Measurements from ENCODE around the gene DLL1. TPM values are rescaled to one million over a fixed set of nuclear protein-coding genes. Genes with fewer than 3 reads are reported as not detected.

DLL1 gene
- total RNA-seq, 1 experiment from 2014 or later = 0.84 TPM

GRCh38 chr6:170314983-170315382, 24.1 kb upstream of the DLL1 start:
- Histone ChIP-seq H3F3A (ENCODE audit: low read length, unreplicated experiment) (no peaks in the 10 kb centered on the region), H3K27me3 (ENCODE audit: low read length) (no peaks in the 10 kb centered on the region), H4K20me1 (ENCODE audit: low read length) (no peaks in the 10 kb centered on the region; the same call in 1 of the 2 replicates), H3K9me2 (replicated peaks; ENCODE audit: low read length) (no peaks in the 10 kb centered on the region), H2AFZ (ENCODE audit: low read length) (no peak overlapping the region), H3K36me3 (ENCODE audit: low read depth, low read length) (peaks cover 5% of the 10 kb centered on the region; the same call in 1 of the 2 replicates), H3K79me2 (ENCODE audit: low read length) (peaks cover 47% of the 10 kb centered on the region), H3K27ac (ENCODE audit: low read length) (no peak overlapping the region), H3K9me3 (ENCODE audit: low read length) (no peaks in the 10 kb centered on the region), H3K4me1 (ENCODE audit: insufficient read depth, low read length) (no peaks in the 10 kb centered on the region), H3K4me2 (ENCODE audit: low read length) (no peak overlapping the region), H3K9ac (ENCODE audit: low read length) (no peak overlapping the region), H3K4me3 (ENCODE audit: low read length) (no peak overlapping the region)
- BruUV-seq (replicated peaks) = no TSS peak
- no peak for ATAC-seq
- ChIA-PET CTCF (no interaction called here), POLR2A (ENCODE audit: unreplicated experiment) (no interaction called here)
- TF ChIP-seq CTCF (conservative IDR thresholded peaks at IDR 0.05; ENCODE audit: low read depth, low read length) = no peak
- no peak for TF ChIP-seq EZH2 (IDR thresholded peaks at IDR 0.05; ENCODE audit: low read length, unreplicated experiment)
- no peak for TF ChIP-seq EZH2phosphoT487 (IDR thresholded peaks at IDR 0.05; ENCODE audit: borderline replicate concordance, low read length)
- intact Hi-C loops (cut with micrococcal nuclease) = no loop called here
- DNase-seq = no peak

- Histone ChIP-seq H3K4me1 (ENCODE audit: insufficient read depth, low read length) (peaks cover 3% of the 10 kb centered on the region; the same call in 1 of the 2 replicates), H2AFZ (ENCODE audit: low read length) (no peak overlapping the region), H3K9ac (ENCODE audit: low read length) (no peak overlapping the region), H3K79me2 (ENCODE audit: low read length) (peaks cover 59% of the 10 kb centered on the region), H3K9me3 (ENCODE audit: low read length) (no peaks in the 10 kb centered on the region), H4K20me1 (ENCODE audit: low read length) (no peaks in the 10 kb centered on the region; the same call in 1 of the 2 replicates), H3K27me3 (ENCODE audit: low read length) (no peaks in the 10 kb centered on the region), H3K4me3 (ENCODE audit: low read length) (no peak overlapping the region), H3K4me2 (ENCODE audit: low read length) (no peak overlapping the region), H3F3A (ENCODE audit: low read length, unreplicated experiment) (no peaks in the 10 kb centered on the region), H3K36me3 (ENCODE audit: low read depth, low read length) (peaks cover 2% of the 10 kb centered on the region; the same call in 1 of the 2 replicates), H3K9me2 (replicated peaks; ENCODE audit: low read length) (no peaks in the 10 kb centered on the region), H3K27ac (ENCODE audit: low read length) (no peak overlapping the region)
- TF ChIP-seq EZH2phosphoT487 (IDR thresholded peaks at IDR 0.05; ENCODE audit: borderline replicate concordance, low read length) (no peak), EZH2 (IDR thresholded peaks at IDR 0.05; ENCODE audit: low read length, unreplicated experiment) (no peak), CTCF (conservative IDR thresholded peaks at IDR 0.05; ENCODE audit: low read depth, low read length) (no peak)
- ChIA-PET POLR2A (ENCODE audit: unreplicated experiment) (no interaction called here), CTCF (no interaction called here)
- no TSS peak for BruUV-seq (replicated peaks)
- DNase-seq (no peak), ATAC-seq (no peak)
- intact Hi-C loops (cut with micrococcal nuclease) = no loop called here
Observed at GRCh38 chr6:170313716-170314295, 22.9 kb upstream of the DLL1 start.

GRCh38 chr6:170312876-170313275, 22.0 kb upstream of the DLL1 start:
- no peaks in the 10 kb centered on the region for H3K27me3 ChIP-seq (ENCODE audit: low read length)
- TF ChIP-seq EZH2phosphoT487 (IDR thresholded peaks at IDR 0.05; ENCODE audit: borderline replicate concordance, low read length) (no peak), EZH2 (IDR thresholded peaks at IDR 0.05; ENCODE audit: low read length, unreplicated experiment) (no peak), CTCF (conservative IDR thresholded peaks at IDR 0.05; ENCODE audit: low read depth, low read length) (no peak)
- no peak overlapping the region for H3K9ac ChIP-seq (ENCODE audit: low read length)
- H3K4me3 ChIP-seq (ENCODE audit: low read length) = no peak overlapping the region
- H3K36me3 ChIP-seq (ENCODE audit: low read depth, low read length) = no peaks in the 10 kb centered on the region
- intact Hi-C loops (cut with micrococcal nuclease) = no loop called here
- H3K4me2 ChIP-seq (ENCODE audit: low read length) = no peak overlapping the region
- no peaks in the 10 kb centered on the region for H3K9me2 ChIP-seq (replicated peaks; ENCODE audit: low read length)
- ChIA-PET CTCF (no interaction called here), POLR2A (ENCODE audit: unreplicated experiment) (no interaction called here)
- no peaks in the 10 kb centered on the region for H3F3A ChIP-seq (ENCODE audit: low read length, unreplicated experiment)
- peaks cover 6% of the 10 kb centered on the region; the same call in 1 of the 2 replicates for H3K4me1 ChIP-seq (ENCODE audit: insufficient read depth, low read length)
- H3K9me3 ChIP-seq (ENCODE audit: low read length) = no peaks in the 10 kb centered on the region
- H3K79me2 ChIP-seq (ENCODE audit: low read length) = peaks cover 68% of the 10 kb centered on the region
- BruUV-seq (replicated peaks) = no TSS peak
- no peak for DNase-seq
- no peaks in the 10 kb centered on the region; the same call in 1 of the 2 replicates for H4K20me1 ChIP-seq (ENCODE audit: low read length)
- ATAC-seq = no peak
- no peak overlapping the region for H3K27ac ChIP-seq (ENCODE audit: low read length)
- no peak overlapping the region for H2AFZ ChIP-seq (ENCODE audit: low read length)
